ENCODE measurements around the gene USF3.
A peak's percentile ranks its signal among the peaks of the same experiment; 100 is the strongest.
"Not testable (repeated sequence)": the region's sequence is repeated elsewhere in the genome, so short reads cannot be mapped to it uniquely, and the experiment has no call there.

The USF3 gene

GRCh38 chr3:113648524-113648923 is 47.9 kb downstream of the USF3 start:
- DNase-seq = no peak

- DNase-seq = no peak
These were observed 52.9 kb downstream of the USF3 start for GRCh38 chr3:113643583-113643982.

- no peak for DNase-seq
These were observed 57.5 kb downstream of the USF3 start for GRCh38 chr3:113638910-113639309.

GRCh38 chr3:113637756-113638155 is 58.7 kb downstream of the USF3 start:
- no peak for DNase-seq

- DNase-seq = not testable (repeated sequence)
These were observed 60.4 kb downstream of the USF3 start for GRCh38 chr3:113636034-113636433.

GRCh38 chr3:113634782-113635474 is 61.5 kb downstream of the USF3 start:
- DNase-seq = no peak

- no peak for DNase-seq
These were observed 64.9 kb downstream of the USF3 start for GRCh38 chr3:113631573-113631972.

- peak; percentile 76 to 78 for DNase-seq
These were observed 65.4 kb downstream of the USF3 start for GRCh38 chr3:113630956-113631542.

- DNase-seq = no peak
These were observed 66.6 kb downstream of the USF3 start for GRCh38 chr3:113629584-113630421.

GRCh38 chr3:113628788-113629187 is 67.7 kb downstream of the USF3 start:
- DNase-seq = no peak

GRCh38 chr3:113628316-113628715 is 68.1 kb downstream of the USF3 start:
- no peak for DNase-seq

- DNase-seq = peak; percentile 55 to 59
These were observed 69.7 kb downstream of the USF3 start for GRCh38 chr3:113626503-113627371.

- DNase-seq = no peak
These were observed 70.6 kb downstream of the USF3 start for GRCh38 chr3:113625834-113626233.

- no peak for DNase-seq
These were observed 72.6 kb downstream of the USF3 start for GRCh38 chr3:113623811-113624210.

GRCh38 chr3:113623324-113623723 is 73.1 kb downstream of the USF3 start:
- peak in 1 of 2 experiments; percentile 8 for DNase-seq

GRCh38 chr3:113620091-113620490 is 76.4 kb downstream of the USF3 start:
- DNase-seq = peak; percentile 41 to 61

- DNase-seq = no peak
These were observed 78.7 kb downstream of the USF3 start for GRCh38 chr3:113617726-113618125.

- DNase-seq = no peak
These were observed 80.5 kb downstream of the USF3 start for GRCh38 chr3:113615976-113616375.

GRCh38 chr3:113614402-113614801 is 82.0 kb downstream of the USF3 start:
- no peak for DNase-seq

- DNase-seq = no peak
These were observed 89.2 kb downstream of the USF3 start for GRCh38 chr3:113607219-113607596.

GRCh38 chr3:113606539-113607218 is 89.8 kb downstream of the USF3 start:
- peak; percentile 29 to 38 for DNase-seq

GRCh38 chr3:113602836-113603235 is 93.6 kb downstream of the USF3 start:
- no peak for DNase-seq
